ENCODE measurements around the gene NFATC1. TPM values are rescaled to one million over a fixed set of nuclear protein-coding genes. Genes with fewer than 3 reads are reported as not detected.

The NFATC1 gene
- total RNA-seq, 3 donors from 2014 or later, result 10.9 to 18.0 (median 12.9) TPM

GRCh38 chr18:79554321-79554720 is 158.6 kb downstream of the NFATC1 start:
- DNase-seq (ENCODE audit: low spot score in 2 of 2), result no peak
- no peak overlapping the region for H3K27ac ChIP-seq
- intact Hi-C loops (cut with DNase I; ENCODE audit: low total_unique reads), result no loop called here

GRCh38 chr18:79554945-79555645 is 159.4 kb downstream of the NFATC1 start:
- Histone ChIP-seq H3K27ac (no peak overlapping the region), H3K36me3 (no peaks in the 10 kb centered on the region), H3K27me3 (peaks cover 0 to 10% of the 10 kb centered on the region in 2 donors), H3K4me3 (no peak overlapping the region), H3K4me1 (no peaks in the 10 kb centered on the region), H3K9me3 (no peaks in the 10 kb centered on the region)
- DNase-seq (ENCODE audit: low spot score in 2 of 2), result peak in 1 of 2 donors; percentile 41
- intact Hi-C loops (cut with DNase I; ENCODE audit: low total_unique reads), result no loop called here
- no peak for TF ChIP-seq POLR2AphosphoS5 (IDR thresholded peaks at IDR 0.05)
- no peak for TF ChIP-seq POLR2A (IDR thresholded peaks at IDR 0.05)
- no peak for TF ChIP-seq CTCF (IDR thresholded peaks at IDR 0.05)

More at GRCh38 chr18:79554321-79554720, 158.6 kb downstream of the NFATC1 start:
- Histone ChIP-seq H3K9me3 (no peaks in the 10 kb centered on the region), H3K27me3 (peaks cover 0 to 11% of the 10 kb centered on the region in 2 donors), H3K36me3 (no peaks in the 10 kb centered on the region), H3K4me3 (no peak overlapping the region), H3K4me1 (no peaks in the 10 kb centered on the region)
- TF ChIP-seq POLR2A (IDR thresholded peaks at IDR 0.05), result no peak
- no peak for TF ChIP-seq CTCF (IDR thresholded peaks at IDR 0.05)
- TF ChIP-seq POLR2AphosphoS5 (IDR thresholded peaks at IDR 0.05), result no peak

GRCh38 chr18:79555885-79556284 is 160.2 kb downstream of the NFATC1 start:
- Histone ChIP-seq H3K27me3 (peaks cover 0 to 10% of the 10 kb centered on the region in 2 donors), H3K36me3 (no peaks in the 10 kb centered on the region), H3K4me3 (no peak overlapping the region), H3K27ac (no peak overlapping the region), H3K9me3 (no peaks in the 10 kb centered on the region), H3K4me1 (no peaks in the 10 kb centered on the region)
- peak in 1 of 2 donors; percentile 42 for DNase-seq (ENCODE audit: low spot score in 2 of 2)
- intact Hi-C loops (cut with DNase I; ENCODE audit: low total_unique reads), result no loop called here
- no peak for TF ChIP-seq POLR2A (IDR thresholded peaks at IDR 0.05)
- TF ChIP-seq POLR2AphosphoS5 (IDR thresholded peaks at IDR 0.05), result no peak
- TF ChIP-seq CTCF (IDR thresholded peaks at IDR 0.05), result no peak

GRCh38 chr18:79556829-79557585 is 161.3 kb downstream of the NFATC1 start:
- no peaks in the 10 kb centered on the region for H3K9me3 ChIP-seq
- intact Hi-C loops (cut with DNase I; ENCODE audit: low total_unique reads), result no loop called here
- H3K4me1 ChIP-seq, result no peaks in the 10 kb centered on the region
- peaks cover 0 to 10% of the 10 kb centered on the region in 2 donors for H3K27me3 ChIP-seq
- no peaks in the 10 kb centered on the region for H3K36me3 ChIP-seq
- no peak overlapping the region for H3K4me3 ChIP-seq
- no peak for TF ChIP-seq POLR2A (IDR thresholded peaks at IDR 0.05)
- TF ChIP-seq POLR2AphosphoS5 (IDR thresholded peaks at IDR 0.05), result no peak
- no peak for TF ChIP-seq CTCF (IDR thresholded peaks at IDR 0.05)
- no peak for DNase-seq (ENCODE audit: low spot score in 2 of 2)
- no peak overlapping the region for H3K27ac ChIP-seq
